T-helper 1 cell (primary cell): Measurements from ENCODE around the gene CAPN13.

Source experiments
- DNase-seq, 5 donors: peaks; one replicate each; pipeline ENCODE4 v3.0.0-alpha.2; 2012 to 2020

Gene CAPN13

DNA sequence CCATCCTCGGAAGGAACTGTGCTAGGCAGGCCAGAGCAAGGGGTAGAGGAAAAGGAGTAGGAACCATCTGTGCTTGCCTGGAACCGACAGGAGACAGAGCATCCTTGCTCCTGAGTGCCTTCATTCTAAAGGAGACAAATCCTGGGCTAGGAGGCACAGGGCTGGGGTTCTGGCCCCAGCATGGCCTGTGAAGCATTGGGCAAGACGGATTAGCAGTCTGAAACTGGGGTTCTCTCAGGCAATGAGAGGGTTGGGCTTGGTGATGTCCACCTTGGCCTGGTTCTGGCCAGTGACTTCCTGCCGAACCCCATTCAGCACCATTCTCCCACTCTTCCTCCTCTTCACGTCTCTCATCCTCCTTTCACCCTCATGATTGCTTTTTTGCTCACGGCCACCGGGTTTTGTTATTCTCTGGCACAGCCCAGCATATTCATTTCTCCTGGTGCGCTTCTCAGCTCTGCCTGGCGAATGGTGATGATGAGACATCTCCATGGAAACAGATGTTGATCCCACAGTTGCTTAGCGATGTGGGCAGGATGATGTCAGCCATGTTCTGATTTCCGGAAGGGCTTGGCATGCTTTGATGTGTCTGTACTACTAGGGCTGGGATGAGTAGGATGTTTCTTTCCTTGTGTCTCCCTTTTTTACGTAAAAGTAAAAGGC, 127.7 kb downstream of the CAPN13 start:
- no peak for DNase-seq

GRCh38 chr2:30678410-30679137, 128.7 kb downstream of the CAPN13 start:
- no peak for DNase-seq

GRCh38 chr2:30677861-30678385, 129.3 kb downstream of the CAPN13 start:
- no peak for DNase-seq

GRCh38 chr2:30677231-30677630, 130.0 kb downstream of the CAPN13 start:
- no peak for DNase-seq

GRCh38 chr2:30675758-30676157, 131.5 kb downstream of the CAPN13 start:
- DNase-seq = no peak

DNA sequence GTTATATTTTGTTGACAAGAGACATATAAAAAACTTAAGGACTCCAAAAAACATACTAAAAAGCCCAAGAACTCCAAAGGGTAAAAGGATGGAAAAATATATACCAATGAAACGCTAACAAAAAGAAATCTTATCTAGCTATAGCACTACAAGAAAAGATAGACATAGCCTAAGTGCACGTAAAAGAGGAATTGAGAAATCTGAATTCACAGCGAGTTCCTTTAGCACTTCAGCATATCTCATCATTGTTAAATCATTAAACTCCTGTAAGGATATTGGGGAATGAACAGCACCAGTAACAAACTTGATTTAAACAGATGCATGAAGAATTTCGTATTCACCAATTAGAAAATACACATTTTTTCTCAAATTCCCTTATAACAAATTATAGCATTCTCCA, 134.1 kb downstream of the CAPN13 start:
- no peak for DNase-seq
